GM23338 (cell line): ENCODE measurements around the gene SHMT1. TPM values are rescaled to one million over a fixed set of nuclear protein-coding genes. Genes with fewer than 3 reads are reported as not detected.

Source experiments
- ATAC-seq: fragments of 200-7000 bp; cut with Tn5 transposase; 3 replicates; pipeline ENCODE4 v1.9.1; 2020
- DNase-seq: peaks from one replicate; pipeline ENCODE4 v3.0.0-alpha.2; 2015; ENCODE audit warnings: low spot score
- H2AFZ ChIP-seq: fragments of 200-600 bp; sonication (generic); 2 replicates; pipeline ENCODE4 v1.8.0; 2016; ENCODE audit warnings: antibody characterized with exemption, mild to moderate bottlenecking, moderate library complexity
- H3F3A ChIP-seq: fragments of 200-600 bp; sonication (generic); replicated peaks from 2 replicates; pipeline ENCODE4 v1.8.0; 2017; ENCODE audit warnings: antibody characterized with exemption, mixed run types, low read depth
- H3K27ac ChIP-seq: fragments of 200-600 bp; sonication (generic); 2 replicates; pipeline ENCODE4 v1.6.1; 2016; ENCODE audit warnings: low read depth
- H3K27me3 ChIP-seq: fragments of 200-600 bp; sonication (generic); 2 replicates; pipeline ENCODE4 v1.8.0; 2016; ENCODE audit warnings: mild to moderate bottlenecking, mixed run types, moderate library complexity; ENCODE audit not compliant: insufficient read depth
- H3K36me3 ChIP-seq: fragments of 200-600 bp; sonication (generic); 2 replicates; pipeline ENCODE4 v1.8.0; 2016; ENCODE audit warnings: mild to moderate bottlenecking; ENCODE audit not compliant: insufficient read depth
- H3K4me1 ChIP-seq: fragments of 200-600 bp; sonication (generic); 2 replicates; pipeline ENCODE4 v1.8.0; 2016; ENCODE audit warnings: mild to moderate bottlenecking, moderate library complexity; ENCODE audit not compliant: insufficient read depth
- H3K4me2 ChIP-seq: fragments of 200-600 bp; sonication (generic); 2 replicates; pipeline ENCODE4 v1.7.1; 2017; ENCODE audit warnings: mixed run types
- H3K4me3 ChIP-seq: fragments of 200-600 bp; sonication (generic); 2 replicates; pipeline ENCODE4 v1.6.1; 2016; ENCODE audit warnings: mixed run types
- H3K79me2 ChIP-seq: fragments of 200-600 bp; sonication (generic); replicated peaks from 2 replicates; pipeline ENCODE4 v1.8.0; 2017; ENCODE audit warnings: mild to moderate bottlenecking; ENCODE audit not compliant: insufficient read depth
- H3K9me2 ChIP-seq: fragments of 200-600 bp; sonication (generic); 2 replicates; pipeline ENCODE4 v1.8.0; 2017; ENCODE audit not compliant: insufficient read depth
- H4K20me1 ChIP-seq: fragments of 200-600 bp; sonication (generic); replicated peaks from 2 replicates; pipeline ENCODE4 v1.8.0; 2017; ENCODE audit warnings: mild to moderate bottlenecking; ENCODE audit not compliant: insufficient read depth
- H3K27ac Mint-ChIP-seq: 2 replicates; pipeline ENCODE4 v1.8.0; 2020; ENCODE audit warnings: inconsistent platforms, mild to moderate bottlenecking, moderate library complexity, mixed read lengths
- H3K27me3 Mint-ChIP-seq: 3 replicates; pipeline ENCODE4 v1.8.0; 2022; ENCODE audit warnings: low read depth, mild to moderate bottlenecking, moderate library complexity, mixed read lengths, inconsistent platforms; ENCODE audit not compliant: insufficient read depth, poor library complexity
- H3K36me3 Mint-ChIP-seq: 3 replicates; pipeline ENCODE4 v1.8.0; 2021; ENCODE audit warnings: low read depth, mild to moderate bottlenecking, inconsistent platforms, moderate library complexity, mixed read lengths
- H3K4me1 Mint-ChIP-seq: 3 replicates; pipeline ENCODE4 v1.8.0; 2020; ENCODE audit warnings: mild to moderate bottlenecking, inconsistent platforms, mixed read lengths
- H3K4me3 Mint-ChIP-seq: 3 replicates; pipeline ENCODE4 v1.8.0; 2021; ENCODE audit warnings: moderate library complexity, mild to moderate bottlenecking, inconsistent platforms, mixed read lengths
- H3K9me3 Mint-ChIP-seq: 3 replicates; pipeline ENCODE4 v1.8.0; 2020; ENCODE audit warnings: moderate library complexity, mild to moderate bottlenecking, inconsistent platforms, mixed read lengths
- CREB1 ChIP-seq: fragments of 250-450 bp; sonication (Bioruptor Pico); IDR thresholded peaks from 2 replicates; pipeline ENCODE4 v1.5.0; 2020; ENCODE audit warnings: low read depth, mild to moderate bottlenecking, moderate library complexity
- CTCF ChIP-seq, 2 experiments: fragments of 200-600 bp in 1 of 2; sonication (generic) in 1 of 2; conservative IDR thresholded peaks; 2 replicates each; pipeline versions ENCODE4 v1.5.1 to v1.6.1; 2016 to 2017; ENCODE audit warnings: antibody characterized with exemption in 2 of 2, low read depth in 2 of 2, mild to moderate bottlenecking in 2 of 2, moderate library complexity in 1 of 2
- ETS1 ChIP-seq: IDR thresholded peaks from 2 replicates; pipeline ENCODE4 v1.6.1; 2016; ENCODE audit warnings: antibody characterized with exemption
- EZH2 ChIP-seq: fragments of 200-600 bp; sonication (generic); IDR thresholded peaks from one replicate; pipeline ENCODE4 v1.8.0; 2017; ENCODE audit warnings: antibody characterized with exemption, mild to moderate bottlenecking, low read depth; ENCODE audit not compliant: unreplicated experiment
- EZH2phosphoT487 ChIP-seq: fragments of 200-600 bp; sonication (generic); IDR thresholded peaks from one replicate; pipeline ENCODE4 v1.8.1; 2018; ENCODE audit warnings: antibody characterized with exemption; ENCODE audit not compliant: unreplicated experiment
- JUNB ChIP-seq: IDR thresholded peaks from one replicate; pipeline ENCODE4 v1.6.1; 2016; ENCODE audit warnings: antibody characterized with exemption; ENCODE audit not compliant: unreplicated experiment
- NANOG ChIP-seq: IDR thresholded peaks from 2 replicates; pipeline ENCODE4 v1.6.1; 2016; ENCODE audit warnings: antibody characterized with exemption, borderline replicate concordance
- POLR2AphosphoS5 ChIP-seq: IDR thresholded peaks from 2 replicates; pipeline ENCODE4 v1.6.1; 2016; ENCODE audit warnings: antibody characterized with exemption, low read depth
- REST ChIP-seq: IDR thresholded peaks from one replicate; pipeline ENCODE4 v1.6.1; 2018; ENCODE audit warnings: antibody characterized with exemption; ENCODE audit not compliant: unreplicated experiment
- STAT1 ChIP-seq: IDR thresholded peaks from one replicate; pipeline ENCODE4 v1.6.1; 2016; ENCODE audit warnings: antibody characterized with exemption; ENCODE audit not compliant: unreplicated experiment
- ZNF114 ChIP-seq: fragments of 250-450 bp; sonication (Bioruptor Pico); IDR thresholded peaks from 2 replicates; pipeline ENCODE4 v1.5.0; 2020; ENCODE audit warnings: mild to moderate bottlenecking, moderate library complexity
- ZNF331 ChIP-seq: fragments of 250-450 bp; sonication (Bioruptor Pico); IDR thresholded peaks from 2 replicates; pipeline ENCODE4 v1.5.0; 2020; ENCODE audit warnings: low read depth, mild to moderate bottlenecking, moderate library complexity
- ZNF462 ChIP-seq: fragments of 250-450 bp; sonication (Bioruptor Pico); IDR thresholded peaks from 2 replicates; pipeline ENCODE4 v1.5.0; 2020; ENCODE audit warnings: mild to moderate bottlenecking, moderate library complexity
- polyA plus RNA-seq: library from polyadenylated mRNA; unstranded; fragments of >200 nt; fragmentation: Nextera tagmentation; extraction: Ambion mirVana; gene quantifications from 2 replicates; pipeline ENCODE4 v1.2.1, GENCODE V29; 2016
- total RNA-seq: library from RNA; depleted of rRNA; stranded (reverse); fragments of >200 nt; shearing (Covaris generic); gene quantifications from 2 replicates; pipeline ENCODE4 v1.2.3, GENCODE V29; 2014

The SHMT1 gene
- total and polyA plus RNA-seq, 2 experiments from 2014 or later: 22.8 to 33.3 TPM

- peaks cover 91% of the 10 kb centered on the region for H3K36me3 Mint-ChIP-seq
- H3K4me3 ChIP-seq: no peak overlapping the region
- H3K27me3 Mint-ChIP-seq: peaks cover 4% of the 10 kb centered on the region
- H3F3A ChIP-seq: no peaks in the 10 kb centered on the region
- no peak overlapping the region for H3K4me2 ChIP-seq
- no peaks in the 10 kb centered on the region for H3K9me2 ChIP-seq
- no peaks in the 10 kb centered on the region for H3K4me1 Mint-ChIP-seq
- no peaks in the 10 kb centered on the region for H3K4me1 ChIP-seq
- no peak overlapping the region for H2AFZ ChIP-seq
- DNase-seq (no peak), ATAC-seq (no peak)
- H3K9me3 Mint-ChIP-seq: no peaks in the 10 kb centered on the region
- H3K36me3 ChIP-seq: peaks cover 52% of the 10 kb centered on the region
- no peak overlapping the region for H3K4me3 Mint-ChIP-seq
- no peaks in the 10 kb centered on the region for H3K79me2 ChIP-seq
- H3K27me3 ChIP-seq: no peaks in the 10 kb centered on the region
- no peak overlapping the region for H3K27ac ChIP-seq
- TF ChIP-seq NANOG (no peak), POLR2AphosphoS5 (no peak), ZNF114 (CRISPR knock-in tag) (no peak), CREB1 (CRISPR knock-in tag) (no peak), CTCF (conservative IDR thresholded peaks at IDR 0.05; ENCODE audit: low read depth in 2 of 2) (no peak), ZNF331 (CRISPR knock-in tag) (no peak), REST (no peak), EZH2 (no peak), ZNF462 (no peak), ETS1 (no peak), JUNB (no peak), STAT1 (no peak), EZH2phosphoT487 (no peak)
- H4K20me1 ChIP-seq: peaks cover 13% of the 10 kb centered on the region
- no peak overlapping the region for H3K27ac Mint-ChIP-seq
Observed at GRCh38 chr17:18285296-18285695, 78.1 kb downstream of the SHMT1 start.
